ENCODE measurements around the gene ACAD9.
A peak's percentile ranks its signal among the peaks of the same experiment; 100 is the strongest.

GRCh38 chr3:128879125-128879969, at the start of gene ACAD9:
- TF ChIP-seq CTCF (IDR thresholded peaks at IDR 0.05) (peak in 2 of 4 experiments; percentile 8 to 14), POLR2AphosphoS5 (IDR thresholded peaks at IDR 0.05) (peak; percentile 96)
